HepG2 (cell line): ENCODE data around the gene TMEM256. TPM values are rescaled to one million over a fixed set of nuclear protein-coding genes. Genes with fewer than 3 reads are reported as not detected.

ENCODE experiments used
- AGO2 ChIP-seq: fragments of 200-400 bp; formaldehyde crosslinking; optimal IDR thresholded peaks from 2 replicates; pipeline ENCODE3; 2017; ENCODE audit warnings: mild to moderate bottlenecking, low read depth, low read length, moderate library complexity
- DMTF1 ChIP-seq: sonication (generic); formaldehyde crosslinking; IDR thresholded peaks from 2 replicates; pipeline ENCODE4 v1.4.0; 2020; ENCODE audit warnings: mild to moderate bottlenecking, missing genetic modification reagents
- NBN ChIP-seq: fragments of 450-650 bp; conservative IDR thresholded peaks from 2 replicates; pipeline ENCODE4 v1.6.1; 2017
- RERE ChIP-seq: IDR thresholded peaks from 2 replicates; pipeline ENCODE4 v1.6.1; 2016; ENCODE audit warnings: low read depth, missing genetic modification reagents, missing compliant biosample characterization
- ZBTB14 ChIP-seq: sonication (generic); formaldehyde crosslinking; IDR thresholded peaks from 2 replicates; pipeline ENCODE4 v1.4.0; 2020; ENCODE audit warnings: missing genetic modification reagents
- ZBTB25 ChIP-seq: IDR thresholded peaks from 2 replicates; pipeline ENCODE4 v1.6.1; 2018; ENCODE audit warnings: missing genetic modification reagents
- ZNF407 ChIP-seq: sonication (generic); formaldehyde crosslinking; IDR thresholded peaks from one replicate; pipeline ENCODE4 v1.5.1; 2020; ENCODE audit warnings: mild to moderate bottlenecking, missing genetic modification reagents; ENCODE audit errors: not compliant biosample characterization
- ZNF7 ChIP-seq: IDR thresholded peaks from 2 replicates; pipeline ENCODE4 v1.6.1; 2016; ENCODE audit warnings: missing biosample characterization, missing genetic modification reagents
- polyA plus RNA-seq, 8 experiments: library from polyadenylated mRNA; depleted of rRNA in 3 of 8; stranded (reverse) in 7 of 8; unstranded in 1 of 8; fragments of >200 nt; fragmentation: Illumina TruSeq in 4 of 8; extraction: Trizol in 4 of 8; gene quantifications; 2 replicates each; pipeline versions ENCODE4 v1.2.1 to v1.2.3, GENCODE V29; 2011 to 2016; ENCODE audit warnings: low read depth in 4 of 8, missing spikeins in 1 of 8, mixed read lengths in 1 of 8; ENCODE audit not compliant: insufficient read depth in 1 of 8
- total RNA-seq, 5 experiments: library from RNA; depleted of rRNA; stranded (reverse); fragments of >200 nt; fragmentation: Illumina TruSeq; extraction: Trizol; gene quantifications; 2 replicates each; pipeline ENCODE4 v1.2.3, GENCODE V29; 2016; ENCODE audit warnings: low read depth in 1 of 5

The TMEM256 gene
- total and polyA plus RNA-seq, 2 of the 13 experiments (the other 11 are each of a cell fraction or from before 2014, with no cell fraction given): 231 to 252 TPM

- TF ChIP-seq ZNF407 (CRISPR knock-in tag) (no peak), RERE (CRISPR knock-in tag) (no peak), DMTF1 (no peak), AGO2 (no peak), ZNF7 (no peak), ZBTB14 (CRISPR knock-in tag) (no peak), NBN (no peak), ZBTB25 (CRISPR knock-in tag) (no peak)
Measured at GRCh38 chr17:7444682-7445618, 41.1 kb upstream of the TMEM256 start, which contains the start of gene CHRNB1 (continued).
